HL-60 (cell line): ENCODE measurements around the gene TPCN2.

ENCODE experiments used
- DNase-seq, 2 experiments: peaks; one replicate each; pipeline ENCODE4 v3.0.0-alpha.2; 2010 to 2020; ENCODE audit warnings: low read depth in 1 of 2, low spot score in 1 of 2
- H3K27ac ChIP-seq: fragments of 250-450 bp; sonication (Bioruptor Pico); replicated peaks from 2 replicates; pipeline ENCODE4 v1.5.1; 2020; ENCODE audit warnings: mild to moderate bottlenecking, moderate library complexity
- H3K27me3 ChIP-seq: fragments of 250-450 bp; sonication (Bioruptor Pico); 2 replicates; pipeline ENCODE4 v1.5.1; 2021; ENCODE audit warnings: mild to moderate bottlenecking, moderate library complexity; ENCODE audit not compliant: insufficient read depth, poor library complexity, severe bottlenecking
- H3K4me3 ChIP-seq: replicated peaks from 2 replicates; pipeline ENCODE4 v1.5.1; 2011; ENCODE audit warnings: mild to moderate bottlenecking, control low read depth, low read length; ENCODE audit not compliant: insufficient read depth
- CTCF ChIP-seq: IDR thresholded peaks from one replicate; pipeline ENCODE4 v1.5.1; 2011; ENCODE audit warnings: low read length, control low read depth, inconsistent platforms; ENCODE audit not compliant: insufficient read depth
- GABPA ChIP-seq: IDR thresholded peaks from 2 replicates; pipeline ENCODE4 v1.6.1; 2012; ENCODE audit warnings: low read depth
- POLR2AphosphoS5 ChIP-seq: IDR thresholded peaks from 2 replicates; pipeline ENCODE4 v1.6.1; 2012; ENCODE audit warnings: low read depth
- REST ChIP-seq: IDR thresholded peaks from 2 replicates; pipeline ENCODE4 v1.6.1; 2012; ENCODE audit warnings: low read depth; ENCODE audit not compliant: insufficient replicate concordance
- SPI1 ChIP-seq: IDR thresholded peaks from 2 replicates; pipeline ENCODE4 v1.6.1; 2012; ENCODE audit warnings: low read depth, mild to moderate bottlenecking, borderline replicate concordance

TPCN2 gene

GRCh38 chr11:69156235-69156639 is 107.5 kb downstream of the TPCN2 start:
- H3K4me3 ChIP-seq = no peak overlapping the region

GRCh38 chr11:69156673-69157155 is 108.0 kb downstream of the TPCN2 start:
- Histone ChIP-seq H3K4me3 (no peak overlapping the region), H3K27me3 (no peaks in the 10 kb centered on the region), H3K27ac (no peak overlapping the region)
- no peak for DNase-seq
- TF ChIP-seq GABPA (no peak), REST (no peak), CTCF (no peak), POLR2AphosphoS5 (no peak), SPI1 (no peak)

More at GRCh38 chr11:69156235-69156639, 107.5 kb downstream of the TPCN2 start:
- TF ChIP-seq GABPA (no peak), CTCF (no peak)
- H3K27me3 ChIP-seq = no peaks in the 10 kb centered on the region
- no peak overlapping the region for H3K27ac ChIP-seq
- no peak for DNase-seq

GRCh38 chr11:69157156-69157821 is 108.6 kb downstream of the TPCN2 start:
- no peaks in the 10 kb centered on the region for H3K27me3 ChIP-seq
- H3K27ac ChIP-seq = no peak overlapping the region
- TF ChIP-seq POLR2AphosphoS5 (no peak), REST (no peak), SPI1 (no peak), CTCF (no peak), GABPA (no peak)
- no peak for DNase-seq
- H3K4me3 ChIP-seq = no peak overlapping the region

GRCh38 chr11:69157822-69158231 is 109.1 kb downstream of the TPCN2 start:
- no peak overlapping the region for H3K4me3 ChIP-seq
- H3K27ac ChIP-seq = no peak overlapping the region
- TF ChIP-seq POLR2AphosphoS5 = no peak
- no peak for TF ChIP-seq REST
- no peak for TF ChIP-seq CTCF
- TF ChIP-seq GABPA = no peak
- no peak for TF ChIP-seq SPI1
- DNase-seq = no peak
- H3K27me3 ChIP-seq = no peaks in the 10 kb centered on the region
